Hepatocyte (in vitro differentiated cells): Measurements from ENCODE around the gene UBL4A.

ENCODE experiments used
- EZH2 ChIP-seq: fragments of 200-600 bp; sonication (generic); IDR thresholded peaks from 2 replicates; pipeline ENCODE4 v1.6.1; 2016; ENCODE audit warnings: antibody characterized with exemption, mild to moderate bottlenecking, borderline replicate concordance
- TF ChIP-seq, protein P1 (sequence below): fragments of 200-600 bp; sonication (generic); IDR thresholded peaks from 2 replicates; pipeline ENCODE4 v1.5.1; 2016; ENCODE audit warnings: antibody characterized with exemption, mild to moderate bottlenecking; ENCODE audit not compliant: poor library complexity

DNA sequence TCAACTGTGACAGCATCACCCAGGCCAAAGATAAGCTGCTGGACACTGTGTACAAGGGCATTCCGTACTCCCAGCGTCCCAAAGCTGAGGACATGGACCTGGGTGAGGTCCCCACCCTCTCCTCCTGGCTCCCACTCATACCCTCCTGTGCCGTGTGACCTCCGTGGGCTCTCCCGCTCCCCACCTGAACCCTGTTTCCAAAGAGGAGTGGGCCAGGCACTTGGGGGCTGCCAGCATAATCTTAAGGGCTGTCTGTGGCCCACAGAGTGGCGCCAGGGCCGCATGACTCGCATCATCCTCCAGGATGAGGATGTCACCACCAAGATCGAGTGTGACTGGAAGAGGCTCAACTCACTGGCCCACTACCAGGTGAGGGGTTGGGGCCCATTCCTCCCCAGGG lies 17.3 kb downstream of the UBL4A start:
- TF ChIP-seq, protein P1, sequence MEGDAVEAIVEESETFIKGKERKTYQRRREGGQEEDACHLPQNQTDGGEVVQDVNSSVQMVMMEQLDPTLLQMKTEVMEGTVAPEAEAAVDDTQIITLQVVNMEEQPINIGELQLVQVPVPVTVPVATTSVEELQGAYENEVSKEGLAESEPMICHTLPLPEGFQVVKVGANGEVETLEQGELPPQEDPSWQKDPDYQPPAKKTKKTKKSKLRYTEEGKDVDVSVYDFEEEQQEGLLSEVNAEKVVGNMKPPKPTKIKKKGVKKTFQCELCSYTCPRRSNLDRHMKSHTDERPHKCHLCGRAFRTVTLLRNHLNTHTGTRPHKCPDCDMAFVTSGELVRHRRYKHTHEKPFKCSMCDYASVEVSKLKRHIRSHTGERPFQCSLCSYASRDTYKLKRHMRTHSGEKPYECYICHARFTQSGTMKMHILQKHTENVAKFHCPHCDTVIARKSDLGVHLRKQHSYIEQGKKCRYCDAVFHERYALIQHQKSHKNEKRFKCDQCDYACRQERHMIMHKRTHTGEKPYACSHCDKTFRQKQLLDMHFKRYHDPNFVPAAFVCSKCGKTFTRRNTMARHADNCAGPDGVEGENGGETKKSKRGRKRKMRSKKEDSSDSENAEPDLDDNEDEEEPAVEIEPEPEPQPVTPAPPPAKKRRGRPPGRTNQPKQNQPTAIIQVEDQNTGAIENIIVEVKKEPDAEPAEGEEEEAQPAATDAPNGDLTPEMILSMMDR = no peak
- TF ChIP-seq EZH2 = no peak
